GM10248 (cell line): ENCODE measurements around the gene CDKN3.
"Not testable (repeated sequence)": the region's sequence is repeated elsewhere in the genome, so short reads cannot be mapped to it uniquely, and the experiment has no call there.

ENCODE experiments used
- CTCF ChIA-PET: fragments of 300-600 bp; sonication (Branson Sonifier 250); formaldehyde crosslinking; extraction: SDS; loops from one replicate; lab custom pipeline; 2021; ENCODE audit warnings: antibody characterized with exemption; lab: Yijun Ruan, JAX
- POLR2A ChIA-PET: fragments of 350-650 bp; sonication (Branson Sonifier 250); formaldehyde crosslinking; extraction: SDS; loops from one replicate; lab custom pipeline; 2020; ENCODE audit warnings: antibody characterized with exemption; lab: Yijun Ruan, JAX
- DNase-seq: peaks from one replicate; pipeline ENCODE4 v3.0.0; 2012; ENCODE audit errors: extremely low spot score
- TF ChIP-seq, protein P1 (sequence below): IDR thresholded peaks from 2 replicates; pipeline ENCODE4 v1.5.1; 2012; ENCODE audit warnings: mild to moderate bottlenecking, low read depth; ENCODE audit errors: extremely low read depth, missing control alignments, control extremely low read depth

CDKN3 gene

GRCh38 chr14:54453252-54453651 is 56.4 kb downstream of the CDKN3 start:
- CTCF ChIA-PET = interaction anchor here (0.9 to 1.0 kb wide), 2 partner anchors 10 to 19 kb away, joined by 3 read pairs; no protein-coding TSS in a partner anchor
- DNase-seq = no peak
- POLR2A ChIA-PET = no interaction called here

GRCh38 chr14:54453990-54454389 is 57.2 kb downstream of the CDKN3 start:
- CTCF ChIA-PET = interaction anchor here (0.9 to 1.1 kb wide), 3 partner anchors 10 to 56 kb away, joined by 3 read pairs; no protein-coding TSS in a partner anchor
- DNase-seq, POLR2A ChIA-PET: not testable (repeated sequence)

More at GRCh38 chr14:54453252-54453651, 56.4 kb downstream of the CDKN3 start:
- TF ChIP-seq, protein P1, sequence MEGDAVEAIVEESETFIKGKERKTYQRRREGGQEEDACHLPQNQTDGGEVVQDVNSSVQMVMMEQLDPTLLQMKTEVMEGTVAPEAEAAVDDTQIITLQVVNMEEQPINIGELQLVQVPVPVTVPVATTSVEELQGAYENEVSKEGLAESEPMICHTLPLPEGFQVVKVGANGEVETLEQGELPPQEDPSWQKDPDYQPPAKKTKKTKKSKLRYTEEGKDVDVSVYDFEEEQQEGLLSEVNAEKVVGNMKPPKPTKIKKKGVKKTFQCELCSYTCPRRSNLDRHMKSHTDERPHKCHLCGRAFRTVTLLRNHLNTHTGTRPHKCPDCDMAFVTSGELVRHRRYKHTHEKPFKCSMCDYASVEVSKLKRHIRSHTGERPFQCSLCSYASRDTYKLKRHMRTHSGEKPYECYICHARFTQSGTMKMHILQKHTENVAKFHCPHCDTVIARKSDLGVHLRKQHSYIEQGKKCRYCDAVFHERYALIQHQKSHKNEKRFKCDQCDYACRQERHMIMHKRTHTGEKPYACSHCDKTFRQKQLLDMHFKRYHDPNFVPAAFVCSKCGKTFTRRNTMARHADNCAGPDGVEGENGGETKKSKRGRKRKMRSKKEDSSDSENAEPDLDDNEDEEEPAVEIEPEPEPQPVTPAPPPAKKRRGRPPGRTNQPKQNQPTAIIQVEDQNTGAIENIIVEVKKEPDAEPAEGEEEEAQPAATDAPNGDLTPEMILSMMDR = no peak

DNA sequence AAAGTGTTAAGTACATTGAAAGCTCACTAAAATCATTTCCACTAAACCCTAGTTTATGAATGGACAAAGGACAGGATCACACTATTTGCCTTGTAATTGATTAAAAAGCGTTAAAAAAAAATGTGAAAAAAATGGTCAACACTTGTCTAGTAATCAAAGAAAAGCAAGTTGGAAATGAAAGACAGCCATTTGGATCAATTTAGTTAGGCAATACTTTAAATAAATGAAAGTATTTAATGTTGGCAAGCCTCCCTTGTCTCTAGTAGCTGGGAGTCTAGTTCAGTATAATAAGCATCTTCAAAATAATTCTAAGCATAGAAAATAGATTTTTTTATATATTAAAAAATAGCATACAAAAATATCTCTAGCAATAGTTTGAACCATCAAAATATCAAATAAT is 58.6 kb downstream of the CDKN3 start:
- POLR2A ChIA-PET = no interaction called here
- TF ChIP-seq, protein P1 = no peak
- CTCF ChIA-PET = no interaction called here

GRCh38 chr14:54456820-54457608 is 60.2 kb downstream of the CDKN3 start:
- POLR2A ChIA-PET = not testable (repeated sequence)
- CTCF ChIA-PET = interaction anchor here (1.1 to 1.2 kb wide), 2 partner anchors 10 to 31 kb away, joined by 4 read pairs; no protein-coding TSS in a partner anchor

More for the DNA sequence above, 58.6 kb downstream of the CDKN3 start:
- no peak for DNase-seq

DNA sequence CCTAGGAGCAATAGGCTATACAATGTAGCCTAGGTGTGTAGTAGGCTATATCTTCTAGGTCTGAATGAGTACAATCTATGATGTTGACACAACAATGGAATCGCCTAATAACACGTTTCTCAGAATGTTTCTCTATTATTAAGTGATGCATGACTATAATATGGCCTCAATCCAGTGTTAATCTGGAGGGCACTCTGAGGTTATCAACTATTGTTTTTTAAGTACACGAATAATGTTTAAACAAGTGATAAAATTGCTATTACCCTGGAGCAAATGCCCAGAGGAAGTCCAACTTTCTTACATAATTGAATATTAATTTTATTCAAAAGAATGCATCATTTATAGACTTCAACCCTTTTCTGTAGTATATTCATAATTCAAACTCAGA is 60.8 kb downstream of the CDKN3 start:
- TF ChIP-seq, protein P1 = no peak
- CTCF ChIA-PET = interaction anchor here (1.2 kb wide), 1 partner anchor 9 kb away, joined by 4 read pairs; no protein-coding TSS in a partner anchor
- POLR2A ChIA-PET = interaction anchor here (1.6 kb wide), 1 partner anchor 52 kb away, joined by 3 read pairs; no protein-coding TSS in a partner anchor
- DNase-seq = no peak

More at GRCh38 chr14:54456820-54457608, 60.2 kb downstream of the CDKN3 start:
- DNase-seq = not testable (repeated sequence)

DNA sequence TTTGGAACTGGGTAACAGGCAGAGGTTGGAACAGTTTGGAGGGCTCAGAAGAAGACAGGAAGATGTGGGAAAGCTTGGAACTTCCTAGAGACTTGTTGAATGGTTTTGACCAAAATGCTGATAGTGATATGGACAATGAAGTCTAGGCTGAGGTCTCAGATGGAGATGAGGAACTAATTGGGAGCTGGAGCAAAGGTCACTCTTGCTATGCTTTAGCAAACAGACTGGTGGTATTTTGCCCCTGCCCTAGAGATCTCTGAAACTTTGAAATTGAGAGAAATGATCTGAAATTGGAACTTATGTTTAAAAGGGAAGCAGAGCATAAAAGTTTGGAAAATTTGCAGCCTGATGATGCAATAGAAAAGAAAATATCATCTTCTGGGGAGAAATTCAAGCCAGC is 61.7 kb downstream of the CDKN3 start:
- ChIA-PET CTCF (interaction anchor here (2.0 kb wide), 1 partner anchor 8 kb away, joined by 5 read pairs; no protein-coding TSS in a partner anchor), POLR2A (interaction anchor here (1.6 kb wide), 1 partner anchor 51 kb away, joined by 3 read pairs; no protein-coding TSS in a partner anchor)
- DNase-seq = not testable (repeated sequence)

GRCh38 chr14:54459106-54459505 is 62.3 kb downstream of the CDKN3 start:
- TF ChIP-seq, protein P1 = no peak
- CTCF ChIA-PET = interaction anchor here (2.0 kb wide), 1 partner anchor 9 kb away, joined by 5 read pairs; no protein-coding TSS in a partner anchor
- no peak for DNase-seq
- POLR2A ChIA-PET = interaction anchor here (1.6 kb wide), 1 partner anchor 50 kb away, joined by 3 read pairs; no protein-coding TSS in a partner anchor

GRCh38 chr14:54462048-54462447 is 65.2 kb downstream of the CDKN3 start:
- DNase-seq = no peak
- CTCF ChIA-PET = interaction anchor here (1.2 to 1.9 kb wide), 3 partner anchors 12 to 66 kb away, joined by 3 to 9 read pairs (median 4); no protein-coding TSS in a partner anchor
- TF ChIP-seq, protein P1 = no peak
- POLR2A ChIA-PET = no interaction called here
